ENCODE data around the gene ARHGEF37.

GRCh38 chr5:149667084-149667828 is 86.0 kb downstream of the ARHGEF37 start:
- TF ChIP-seq CTCF (IDR thresholded peaks at IDR 0.05) (peak in 2 of 3 experiments; percentile 21 to 41), POLR2AphosphoS5 (IDR thresholded peaks at IDR 0.05; ENCODE audit: insufficient read depth in 1 of 2, low read depth in 1 of 2) (no peak), POLR2A (IDR thresholded peaks at IDR 0.05) (no peak)
